GM12878 (cell line): ENCODE measurements around the gene ADH7. TPM values are rescaled to one million over a fixed set of nuclear protein-coding genes. Genes with fewer than 3 reads are reported as not detected.

ENCODE experiments used
- ATAC-seq: fragments of 200-7000 bp; cut with Tn5 transposase; 3 replicates; pipeline ENCODE4 v1.9.1; 2020; ENCODE audit warnings: mild to moderate bottlenecking, moderate library complexity
- BruUV-seq: library from RNA; stranded (reverse); fragments of 400-500 nt; replicated peaks from 2 replicates; lab custom pipeline; 2021; lab: Mats Ljungman, UMichigan
- CTCF ChIA-PET: fragments of 300-600 bp; sonication (Branson Sonifier 250); formaldehyde crosslinking; extraction: SDS; loops from one replicate; lab custom pipeline; 2021; ENCODE audit warnings: inconsistent platforms; lab: Yijun Ruan, JAX
- POLR2A ChIA-PET: fragments of 350-600 bp; formaldehyde crosslinking; extraction: SDS; loops from one replicate; lab custom pipeline; 2021; ENCODE audit warnings: inconsistent platforms; lab: Charles Lee
- RAD21 ChIA-PET: fragments of 300-600 bp; sonication (Branson Sonifier 250); formaldehyde crosslinking; loops from one replicate; lab custom pipeline; 2023; ENCODE audit warnings: antibody characterized with exemption; ENCODE audit not compliant: unreplicated experiment; lab: Charles Lee
- SMC1A ChIA-PET: fragments of 300-600 bp; sonication (Branson Sonifier 250); formaldehyde crosslinking; loops from one replicate; lab custom pipeline; 2023; ENCODE audit not compliant: unreplicated experiment, uncharacterized antibody; lab: Charles Lee
- DNase-seq: peaks from one replicate; pipeline ENCODE4 v3.0.0-alpha.2; 2011; ENCODE audit warnings: low read depth, low spot score
- FAIRE-seq: peaks from 3 replicates; lab custom pipeline; 2011; peaks lifted over from hg19 to GRCh38; lab: Jason Lieb, UNC
- H2AFZ ChIP-seq: 2 replicates; pipeline ENCODE4 v1.6.0; 2011; ENCODE audit warnings: low read depth, low read length, control low read depth; ENCODE audit not compliant: control insufficient read depth
- H3K27ac ChIP-seq: 2 replicates; pipeline ENCODE4 v1.5.1; 2011; ENCODE audit warnings: control low read depth; ENCODE audit not compliant: control insufficient read depth, insufficient read depth
- H3K27me3 ChIP-seq, 2 experiments: replicated peaks in 1 of 2; 2 replicates each; pipeline versions ENCODE4 v1.6.0 to v1.6.1; 2011; ENCODE audit warnings: low read length in 1 of 2; ENCODE audit not compliant: control insufficient read depth in 2 of 2, insufficient read depth in 2 of 2
- H3K36me3 ChIP-seq, 2 experiments: 2 replicates each; pipeline ENCODE4 v1.5.1; 2011; ENCODE audit warnings: low read length in 1 of 2; ENCODE audit not compliant: control insufficient read depth in 2 of 2, insufficient read depth in 2 of 2
- H3K4me1 ChIP-seq: 2 replicates; pipeline ENCODE4 v1.6.1; 2011; ENCODE audit warnings: mild to moderate bottlenecking, low read length, moderate library complexity, mixed read lengths; ENCODE audit not compliant: control insufficient read depth, insufficient read depth
- H3K4me2 ChIP-seq: 2 replicates; pipeline ENCODE4 v1.6.0; 2011; ENCODE audit warnings: control low read depth; ENCODE audit not compliant: control insufficient read depth, insufficient read depth
- H3K4me3 ChIP-seq: fragments of 200-600 bp; sonication (generic); 2 replicates; pipeline ENCODE4 v1.5.1; 2016
- H3K79me2 ChIP-seq: 2 replicates; pipeline ENCODE4 v1.6.0; 2011; ENCODE audit warnings: low read length; ENCODE audit not compliant: control insufficient read depth, insufficient read depth
- H3K9ac ChIP-seq: 2 replicates; pipeline ENCODE4 v1.8.0; 2011; ENCODE audit warnings: low read length, control low read depth, mixed read lengths; ENCODE audit not compliant: control insufficient read depth, insufficient read depth
- H3K9me3 ChIP-seq: replicated peaks from 3 replicates; pipeline ENCODE4 v1.5.1; 2011; ENCODE audit warnings: mild to moderate bottlenecking, low read length; ENCODE audit not compliant: control insufficient read depth, insufficient read depth
- H4K20me1 ChIP-seq: 2 replicates; pipeline ENCODE4 v1.6.0; 2011; ENCODE audit not compliant: control insufficient read depth, insufficient read depth
- FOXM1 ChIP-seq: IDR thresholded peaks from 2 replicates; pipeline ENCODE4 v1.6.1; 2012; ENCODE audit warnings: low read depth, mild to moderate bottlenecking, inconsistent platforms, low read length, moderate library complexity
- PAX8 ChIP-seq: fragments of 450-650 bp; IDR thresholded peaks from 2 replicates; pipeline ENCODE4 v1.6.1; 2017; ENCODE audit warnings: mild to moderate bottlenecking, moderate library complexity
- POU2F2 ChIP-seq: IDR thresholded peaks from 3 replicates; pipeline ENCODE4 v1.6.1; 2011; ENCODE audit warnings: low read depth, mild to moderate bottlenecking, low read length, borderline replicate concordance
- WGBS: methylation state at CpG from one replicate; pipeline ENCODE4 v1.1.6; 2016; ENCODE audit warnings: low lambda C conversion rate; ENCODE audit not compliant: insufficient replicate concordance, insufficient coverage; ENCODE audit errors: missing lambda C conversion rate; 5-methylcytosine and 5-hydroxymethylcytosine counted together
- in situ Hi-C: fragments of 300-500 bp; cut with MboI; formaldehyde crosslinking; loops from 9 replicates; pipeline ENCODE4 v1.14.3; 2018; ENCODE audit warnings: mixed read lengths
- intact Hi-C: fragments of 100-400 bp; cut with micrococcal nuclease; formaldehyde crosslinking; loops from one replicate; pipeline ENCODE4 v1.14.2; 2022; ENCODE audit not compliant: unreplicated experiment
- polyA plus RNA-seq, 11 experiments: library from polyadenylated mRNA; depleted of rRNA in 4 of 11; unstranded in 6 of 11; stranded (reverse) in 5 of 11; fragments of >200 nt; fragmentation: Nextera tagmentation in 4 of 11; fragmentation: Illumina TruSeq in 1 of 11; extraction: Ambion mirVana in 4 of 11; extraction: Trizol in 1 of 11; gene quantifications; 1 replicate in 1 of 11; 2 replicates in 10 of 11; pipeline versions ENCODE4 v1.2.1 to v1.2.3, GENCODE V29; 2011 to 2016; ENCODE audit warnings: inconsistent platforms in 2 of 11, missing spikeins in 2 of 11, low read depth in 1 of 11
- total RNA-seq, 4 experiments: library from RNA; depleted of rRNA in 3 of 4; stranded (reverse); fragments of >200 nt in 3 of 4; fragmentation: Illumina TruSeq in 1 of 4; extraction: Trizol in 1 of 4; gene quantifications; 2 replicates each; pipeline versions ENCODE4 v1.2.1 to v1.2.3, GENCODE V29; 2013 to 2021
- TF ChIP-seq, protein P1 (sequence below): IDR thresholded peaks from 2 replicates; pipeline ENCODE4 v1.6.1; 2011; ENCODE audit warnings: borderline replicate concordance, low read depth, mild to moderate bottlenecking, moderate library complexity, low read length; ENCODE audit not compliant: insufficient read depth, poor library complexity, severe bottlenecking

Gene ADH7
- total and polyA plus RNA-seq, 10 of the 15 experiments (the other 5 are each of a cell fraction or from before 2014, with no cell fraction given), result not detected

- SMC1A ChIA-PET, result no interaction called here
- RAD21 ChIA-PET, result interaction anchor here (0.9 kb wide), 2 partner anchors 45 to 401 kb away, joined by 3 read pairs; no protein-coding TSS in a partner anchor
- H3K4me1 ChIP-seq, result no peaks in the 10 kb centered on the region
- no peak overlapping the region for H3K27ac ChIP-seq
- no peaks in the 10 kb centered on the region for H3K27me3 ChIP-seq
- no peak for FAIRE-seq
- H3K9me3 ChIP-seq, result peaks cover 1% of the 10 kb centered on the region; the same call in 2 of the 3 replicates
- no peak overlapping the region for H3K9ac ChIP-seq
- CTCF ChIA-PET, result interaction anchor here (0.5 to 2.3 kb wide), 3 partner anchors 43 to 463 kb away, joined by 3 to 7 read pairs (median 5); partner anchors contain the start of gene METAP1
- peak; percentile 63; the same call in 2 of the 3 replicates for ATAC-seq
- no peak overlapping the region for H2AFZ ChIP-seq
- intact Hi-C loops, result no loop called here
- POLR2A ChIA-PET, result no interaction called here
- H4K20me1 ChIP-seq, result no peaks in the 10 kb centered on the region
- no peak overlapping the region for H3K4me3 ChIP-seq
- WGBS, result 25% methylated on average over 4 of the region's 4 CpGs
- in situ Hi-C loops, result no loop called here
- H3K4me2 ChIP-seq, result no peak overlapping the region
- H3K79me2 ChIP-seq, result no peaks in the 10 kb centered on the region
- H3K36me3 ChIP-seq, result no peaks in the 10 kb centered on the region
- no TSS peak for BruUV-seq
- no peak for DNase-seq
- no peak for TF ChIP-seq PAX8
- TF ChIP-seq, protein P1, sequence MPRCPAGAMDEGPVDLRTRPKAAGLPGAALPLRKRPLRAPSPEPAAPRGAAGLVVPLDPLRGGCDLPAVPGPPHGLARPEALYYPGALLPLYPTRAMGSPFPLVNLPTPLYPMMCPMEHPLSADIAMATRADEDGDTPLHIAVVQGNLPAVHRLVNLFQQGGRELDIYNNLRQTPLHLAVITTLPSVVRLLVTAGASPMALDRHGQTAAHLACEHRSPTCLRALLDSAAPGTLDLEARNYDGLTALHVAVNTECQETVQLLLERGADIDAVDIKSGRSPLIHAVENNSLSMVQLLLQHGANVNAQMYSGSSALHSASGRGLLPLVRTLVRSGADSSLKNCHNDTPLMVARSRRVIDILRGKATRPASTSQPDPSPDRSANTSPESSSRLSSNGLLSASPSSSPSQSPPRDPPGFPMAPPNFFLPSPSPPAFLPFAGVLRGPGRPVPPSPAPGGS, result no peak
- no peak for TF ChIP-seq POU2F2
Observed at GRCh38 chr4:99457270-99457669, 22.1 kb upstream of the ADH7 start.

GRCh38 chr4:99447513-99447912 is 12.4 kb upstream of the ADH7 start:
- H3K36me3 ChIP-seq, result no peaks in the 10 kb centered on the region
- RAD21 ChIA-PET, result no interaction called here
- no peak overlapping the region for H3K27ac ChIP-seq
- H4K20me1 ChIP-seq, result no peaks in the 10 kb centered on the region
- WGBS, result 71% methylated on average over 3 of the region's 3 CpGs
- no peak for TF ChIP-seq FOXM1
- TF ChIP-seq, all 136 proteins: peak for 0
- H3K9me3 ChIP-seq, result no peaks in the 10 kb centered on the region; the same call in 1 of the 3 replicates
- intact Hi-C loops, result no loop called here
- FAIRE-seq (no peak), ATAC-seq (no peak), DNase-seq (no peak)
- ChIA-PET CTCF (interaction anchor here (1.1 kb wide), 1 partner anchor 361 kb away, joined by 4 read pairs; no protein-coding TSS in a partner anchor), POLR2A (no interaction called here), SMC1A (no interaction called here)
- H3K4me2 ChIP-seq, result no peak overlapping the region
- in situ Hi-C loops, result no loop called here
- H2AFZ ChIP-seq, result no peak overlapping the region
- H3K4me3 ChIP-seq, result no peak overlapping the region
- H3K79me2 ChIP-seq, result no peaks in the 10 kb centered on the region
- no peaks in the 10 kb centered on the region for H3K27me3 ChIP-seq
- no peaks in the 10 kb centered on the region for H3K4me1 ChIP-seq
- no peak overlapping the region for H3K9ac ChIP-seq
- BruUV-seq, result no TSS peak
